WTC11 (cell line): ENCODE data around the gene TAC3. TPM values are rescaled to one million over a fixed set of nuclear protein-coding genes. Genes with fewer than 3 reads are reported as not detected.
A peak's percentile ranks its signal among the peaks of the same experiment; 100 is the strongest.

Experiments
- ATAC-seq: fragments of 200-7000 bp; cut with Tn5 transposase; 2 replicates; pipeline ENCODE4 v1.10.0; 2021; ENCODE audit warnings: mild to moderate bottlenecking, moderate library complexity
- CTCF ChIA-PET: fragments of 300-600 bp; sonication (Branson Sonifier 250); formaldehyde crosslinking; loops from one replicate; lab custom pipeline; 2021; ENCODE audit warnings: antibody characterized with exemption; lab: Charles Lee
- POLR2A ChIA-PET: fragments of 350-600 bp; sonication (Branson Sonifier 250); formaldehyde crosslinking; loops from one replicate; lab custom pipeline; 2021; ENCODE audit warnings: antibody characterized with exemption; lab: Charles Lee
- DNase-seq: peaks from one replicate; pipeline ENCODE4 v3.0.0; 2021; ENCODE audit warnings: low spot score
- H3K27ac Mint-ChIP-seq: 2 replicates; pipeline ENCODE4 v1.8.0; 2021; ENCODE audit warnings: mixed read lengths
- H3K27me3 Mint-ChIP-seq: 2 replicates; pipeline ENCODE4 v1.8.0; 2021; ENCODE audit warnings: low read depth, mild to moderate bottlenecking, moderate library complexity, mixed read lengths
- H3K36me3 Mint-ChIP-seq: 2 replicates; pipeline ENCODE4 v1.8.0; 2021; ENCODE audit warnings: mixed read lengths
- H3K4me1 Mint-ChIP-seq: 2 replicates; pipeline ENCODE4 v1.8.0; 2022; ENCODE audit warnings: mixed read lengths
- H3K4me3 Mint-ChIP-seq: 2 replicates; pipeline ENCODE4 v1.8.0; 2021; ENCODE audit warnings: mild to moderate bottlenecking, moderate library complexity, mixed read lengths
- H3K9me3 Mint-ChIP-seq: 2 replicates; pipeline ENCODE4 v1.8.0; 2021; ENCODE audit warnings: mixed read lengths
- ELF4 ChIP-seq: sonication (generic); formaldehyde crosslinking; IDR thresholded peaks from 2 replicates; pipeline ENCODE4 v1.8.1; 2022; ENCODE audit warnings: low read depth, mild to moderate bottlenecking, moderate library complexity, missing genetic modification reagents
- EMX1 ChIP-seq: fragments of 250-450 bp; sonication (Bioruptor Pico); IDR thresholded peaks from 2 replicates; pipeline ENCODE4 v1.8.0; 2021; ENCODE audit warnings: mild to moderate bottlenecking
- JUN ChIP-seq: sonication (generic); formaldehyde crosslinking; IDR thresholded peaks from 2 replicates; pipeline ENCODE4 v1.8.0; 2023; ENCODE audit warnings: mild to moderate bottlenecking, missing genetic modification reagents
- NFATC4 ChIP-seq: fragments of 250-450 bp; sonication (Bioruptor Pico); IDR thresholded peaks from 2 replicates; pipeline ENCODE4 v1.9.0; 2021; ENCODE audit warnings: mild to moderate bottlenecking
- NFYB ChIP-seq: sonication (generic); formaldehyde crosslinking; conservative IDR thresholded peaks from 2 replicates; pipeline ENCODE4 v1.8.0; 2022; ENCODE audit warnings: low read depth, missing genetic modification reagents
- OVOL2 ChIP-seq: fragments of 250-450 bp; sonication (Bioruptor Pico); IDR thresholded peaks from 2 replicates; pipeline ENCODE4 v1.9.0; 2021; ENCODE audit warnings: mild to moderate bottlenecking, borderline replicate concordance
- SP1 ChIP-seq: sonication (generic); formaldehyde crosslinking; conservative IDR thresholded peaks from 2 replicates; pipeline ENCODE4 v1.8.1; 2022; ENCODE audit warnings: missing genetic modification reagents
- TEAD1 ChIP-seq: sonication (generic); formaldehyde crosslinking; IDR thresholded peaks from 2 replicates; pipeline ENCODE4 v1.8.0; 2022; ENCODE audit warnings: mild to moderate bottlenecking, missing genetic modification reagents
- ZNF232 ChIP-seq: sonication (generic); formaldehyde crosslinking; IDR thresholded peaks from 2 replicates; pipeline ENCODE4 v1.8.0; 2022; ENCODE audit warnings: mild to moderate bottlenecking, missing genetic modification reagents
- ZNF263 ChIP-seq: sonication (generic); formaldehyde crosslinking; IDR thresholded peaks from 2 replicates; pipeline ENCODE4 v1.8.1; 2022; ENCODE audit warnings: low read depth, mild to moderate bottlenecking, moderate library complexity, missing genetic modification reagents
- ZNF416 ChIP-seq: fragments of 250-450 bp; sonication (Bioruptor Pico); IDR thresholded peaks from 2 replicates; pipeline ENCODE4 v1.9.0; 2021; ENCODE audit warnings: mild to moderate bottlenecking, inconsistent platforms
- ZNF671 ChIP-seq: fragments of 250-450 bp; sonication (Bioruptor Pico); IDR thresholded peaks from 2 replicates; pipeline ENCODE4 v1.8.0; 2021; ENCODE audit warnings: mild to moderate bottlenecking
- total RNA-seq: library from RNA; stranded (reverse); gene quantifications from 3 replicates; pipeline ENCODE4 v1.2.3, GENCODE V29; 2021
- TF ChIP-seq, protein P1 (sequence below): sonication (generic); formaldehyde crosslinking; IDR thresholded peaks from 2 replicates; pipeline ENCODE4 v1.8.0; 2022; ENCODE audit warnings: mild to moderate bottlenecking, missing genetic modification reagents
- TF ChIP-seq, protein P2 (sequence below): sonication (generic); formaldehyde crosslinking; IDR thresholded peaks from 2 replicates; pipeline ENCODE4 v1.8.1; 2023; ENCODE audit warnings: mild to moderate bottlenecking, missing genetic modification reagents, moderate library complexity
- TF ChIP-seq, protein P3 (sequence below): sonication (generic); formaldehyde crosslinking; IDR thresholded peaks from 2 replicates; pipeline ENCODE4 v1.8.0; 2022; ENCODE audit warnings: mild to moderate bottlenecking, missing genetic modification reagents
- TF ChIP-seq, protein P4 (sequence below): sonication (generic); formaldehyde crosslinking; conservative IDR thresholded peaks from 2 replicates; pipeline ENCODE4 v1.8.1; 2023; ENCODE audit warnings: mild to moderate bottlenecking, low read depth, missing genetic modification reagents, moderate library complexity
- TF ChIP-seq, protein P5 (sequence below): fragments of 200-600 bp; IDR thresholded peaks from 2 replicates; pipeline ENCODE4 v1.8.0; 2022; ENCODE audit warnings: antibody characterized with exemption

The TAC3 gene
- total RNA-seq, 1 experiment from 2014 or later, result 4.1 TPM

DNA sequence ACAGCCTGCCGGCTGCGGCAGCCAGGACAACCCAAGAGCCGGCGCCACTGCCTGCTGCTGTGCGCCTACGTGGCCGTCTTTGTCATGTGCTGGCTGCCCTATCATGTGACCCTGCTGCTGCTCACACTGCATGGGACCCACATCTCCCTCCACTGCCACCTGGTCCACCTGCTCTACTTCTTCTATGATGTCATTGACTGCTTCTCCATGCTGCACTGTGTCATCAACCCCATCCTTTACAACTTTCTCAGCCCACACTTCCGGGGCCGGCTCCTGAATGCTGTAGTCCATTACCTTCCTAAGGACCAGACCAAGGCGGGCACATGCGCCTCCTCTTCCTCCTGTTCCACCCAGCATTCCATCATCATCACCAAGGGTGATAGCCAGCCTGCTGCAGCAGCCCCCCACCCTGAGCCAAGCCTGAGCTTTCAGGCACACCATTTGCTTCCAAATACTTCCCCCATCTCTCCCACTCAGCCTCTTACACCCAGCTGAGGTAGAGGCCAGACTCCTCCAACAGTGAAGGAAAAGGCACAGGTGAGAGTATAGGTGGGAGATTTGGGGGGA is 20.3 kb downstream of the TAC3 start:
- H3K4me1 Mint-ChIP-seq, result peaks cover 13% of the 10 kb centered on the region
- CTCF ChIA-PET, result interaction anchor here (1.4 to 3.0 kb wide), 2 partner anchors 8 to 10 kb away, joined by 6 to 20 read pairs; partner anchors contain the start of gene ZBTB39
- no peaks in the 10 kb centered on the region for H3K27me3 Mint-ChIP-seq
- H3K36me3 Mint-ChIP-seq, result peaks cover 10% of the 10 kb centered on the region; the same call in 1 of the 2 replicates
- no peak for ATAC-seq
- no peak for DNase-seq
- TF ChIP-seq, protein P1, sequence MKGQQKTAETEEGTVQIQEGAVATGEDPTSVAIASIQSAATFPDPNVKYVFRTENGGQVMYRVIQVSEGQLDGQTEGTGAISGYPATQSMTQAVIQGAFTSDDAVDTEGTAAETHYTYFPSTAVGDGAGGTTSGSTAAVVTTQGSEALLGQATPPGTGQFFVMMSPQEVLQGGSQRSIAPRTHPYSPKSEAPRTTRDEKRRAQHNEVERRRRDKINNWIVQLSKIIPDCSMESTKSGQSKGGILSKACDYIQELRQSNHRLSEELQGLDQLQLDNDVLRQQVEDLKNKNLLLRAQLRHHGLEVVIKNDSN (CRISPR knock-in tag), result peak; percentile 47; the same call in 1 of the 2 replicates
- TF ChIP-seq ZNF263, result no peak
- TF ChIP-seq, protein P2, sequence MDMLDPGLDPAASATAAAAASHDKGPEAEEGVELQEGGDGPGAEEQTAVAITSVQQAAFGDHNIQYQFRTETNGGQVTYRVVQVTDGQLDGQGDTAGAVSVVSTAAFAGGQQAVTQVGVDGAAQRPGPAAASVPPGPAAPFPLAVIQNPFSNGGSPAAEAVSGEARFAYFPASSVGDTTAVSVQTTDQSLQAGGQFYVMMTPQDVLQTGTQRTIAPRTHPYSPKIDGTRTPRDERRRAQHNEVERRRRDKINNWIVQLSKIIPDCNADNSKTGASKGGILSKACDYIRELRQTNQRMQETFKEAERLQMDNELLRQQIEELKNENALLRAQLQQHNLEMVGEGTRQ (CRISPR knock-in tag), result 0 out of 2 replicates have a peak, but pooled peaks have one; percentile 29
- TF ChIP-seq, all 79 proteins: peak for 2
- no peak overlapping the region for H3K4me3 Mint-ChIP-seq
- POLR2A ChIA-PET, result no interaction called here
- no peak overlapping the region for H3K27ac Mint-ChIP-seq
- H3K9me3 Mint-ChIP-seq, result no peaks in the 10 kb centered on the region

DNA sequence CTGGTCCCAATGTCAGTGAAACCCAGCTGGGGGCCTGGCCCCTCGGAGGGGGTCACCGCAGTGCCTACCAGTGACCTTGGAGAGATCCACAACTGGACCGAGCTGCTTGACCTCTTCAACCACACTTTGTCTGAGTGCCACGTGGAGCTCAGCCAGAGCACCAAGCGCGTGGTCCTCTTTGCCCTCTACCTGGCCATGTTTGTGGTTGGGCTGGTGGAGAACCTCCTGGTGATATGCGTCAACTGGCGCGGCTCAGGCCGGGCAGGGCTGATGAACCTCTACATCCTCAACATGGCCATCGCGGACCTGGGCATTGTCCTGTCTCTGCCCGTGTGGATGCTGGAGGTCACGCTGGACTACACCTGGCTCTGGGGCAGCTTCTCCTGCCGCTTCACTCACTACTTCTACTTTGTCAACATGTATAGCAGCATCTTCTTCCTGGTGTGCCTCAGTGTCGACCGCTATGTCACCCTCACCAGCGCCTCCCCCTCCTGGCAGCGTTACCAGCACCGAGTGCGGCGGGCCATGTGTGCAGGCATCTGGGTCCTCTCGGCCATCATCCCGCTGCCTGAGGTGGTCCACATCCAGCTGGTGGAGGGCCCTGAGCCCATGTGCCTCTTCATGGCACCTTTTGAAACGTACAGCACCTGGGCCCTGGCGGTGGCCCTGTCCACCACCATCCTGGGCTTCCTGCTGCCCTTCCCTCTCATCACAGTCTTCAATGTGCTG is 21.0 kb downstream of the TAC3 start:
- TF ChIP-seq, protein P3, sequence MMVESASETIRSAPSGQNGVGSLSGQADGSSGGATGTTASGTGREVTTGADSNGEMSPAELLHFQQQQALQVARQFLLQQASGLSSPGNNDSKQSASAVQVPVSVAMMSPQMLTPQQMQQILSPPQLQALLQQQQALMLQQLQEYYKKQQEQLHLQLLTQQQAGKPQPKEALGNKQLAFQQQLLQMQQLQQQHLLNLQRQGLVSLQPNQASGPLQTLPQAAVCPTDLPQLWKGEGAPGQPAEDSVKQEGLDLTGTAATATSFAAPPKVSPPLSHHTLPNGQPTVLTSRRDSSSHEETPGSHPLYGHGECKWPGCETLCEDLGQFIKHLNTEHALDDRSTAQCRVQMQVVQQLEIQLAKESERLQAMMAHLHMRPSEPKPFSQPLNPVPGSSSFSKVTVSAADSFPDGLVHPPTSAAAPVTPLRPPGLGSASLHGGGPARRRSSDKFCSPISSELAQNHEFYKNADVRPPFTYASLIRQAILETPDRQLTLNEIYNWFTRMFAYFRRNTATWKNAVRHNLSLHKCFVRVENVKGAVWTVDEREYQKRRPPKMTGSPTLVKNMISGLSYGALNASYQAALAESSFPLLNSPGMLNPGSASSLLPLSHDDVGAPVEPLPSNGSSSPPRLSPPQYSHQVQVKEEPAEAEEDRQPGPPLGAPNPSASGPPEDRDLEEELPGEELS (CRISPR knock-in tag), result no peak
- TF ChIP-seq ZNF671 (CRISPR knock-in tag) (no peak), ZNF416 (CRISPR knock-in tag) (no peak), JUN (no peak), EMX1 (no peak), ELF4 (CRISPR knock-in tag) (no peak), OVOL2 (no peak), ZNF232 (CRISPR knock-in tag) (no peak)
- ChIA-PET CTCF (interaction anchor here (0.5 to 2.1 kb wide), 3 partner anchors 92 to 238 kb away, joined by 3 to 5 read pairs (median 3); partner anchors contain the start of gene HSD17B6), POLR2A (interaction anchor here (1.2 kb wide), 1 partner anchor 116 kb away, joined by 8 read pairs; no protein-coding TSS in a partner anchor)
- no peak for DNase-seq
- Mint-ChIP-seq H3K27me3 (no peaks in the 10 kb centered on the region), H3K9me3 (no peaks in the 10 kb centered on the region), H3K36me3 (peaks cover 10% of the 10 kb centered on the region; the same call in 1 of the 2 replicates), H3K4me1 (peaks cover 13% of the 10 kb centered on the region), H3K4me3 (no peak overlapping the region), H3K27ac (no peak overlapping the region)
- ATAC-seq, result no peak

DNA sequence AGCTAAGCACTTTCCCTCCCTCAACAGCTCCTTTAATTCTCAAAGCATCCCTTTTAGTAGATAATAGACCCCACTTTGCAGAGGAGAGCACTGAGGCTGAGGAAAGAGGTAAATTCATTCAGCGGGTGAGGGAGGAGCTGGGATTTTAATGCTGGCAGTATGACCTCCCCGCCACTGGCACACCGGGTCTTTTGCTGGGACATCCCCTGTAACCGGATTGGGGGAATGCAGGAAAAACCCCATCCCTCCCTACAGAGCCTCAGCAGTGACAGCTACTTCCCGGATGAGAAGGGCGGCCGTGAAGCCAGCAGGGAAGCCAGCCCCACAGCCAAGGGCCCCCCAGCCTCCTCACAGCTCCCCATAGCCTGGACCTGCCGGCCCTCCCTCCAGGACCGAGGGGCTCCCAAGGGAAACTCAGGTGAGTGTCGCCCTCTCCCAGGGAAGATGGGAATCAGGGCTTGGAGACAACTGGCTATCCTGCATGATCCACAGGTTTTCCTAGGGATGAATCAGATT is 22.0 kb downstream of the TAC3 start:
- Mint-ChIP-seq H3K4me3 (no peak overlapping the region), H3K4me1 (peaks cover 13% of the 10 kb centered on the region), H3K27me3 (no peaks in the 10 kb centered on the region), H3K9me3 (no peaks in the 10 kb centered on the region), H3K27ac (no peak overlapping the region), H3K36me3 (peaks cover 4% of the 10 kb centered on the region; the same call in 1 of the 2 replicates)
- DNase-seq (no peak), ATAC-seq (peak; percentile 29)
- ChIA-PET CTCF (interaction anchor here (0.5 to 2.1 kb wide), 14 partner anchors 11 to 358 kb away, joined by 3 to 12 read pairs (median 4); partner anchors contain the start of genes HSD17B6, STAT6 and ZBTB39), POLR2A (interaction anchor here (1.2 kb wide), 1 partner anchor 117 kb away, joined by 8 read pairs; no protein-coding TSS in a partner anchor)
- TF ChIP-seq OVOL2, result no peak
- TF ChIP-seq NFATC4 (CRISPR knock-in tag), result no peak
- no peak for TF ChIP-seq NFYB
- TF ChIP-seq SP1, result no peak
- TF ChIP-seq TEAD1 (CRISPR knock-in tag), result no peak
- TF ChIP-seq, protein P3 (CRISPR knock-in tag), result no peak
- TF ChIP-seq, protein P2 (CRISPR knock-in tag), result no peak
- TF ChIP-seq, protein P4, sequence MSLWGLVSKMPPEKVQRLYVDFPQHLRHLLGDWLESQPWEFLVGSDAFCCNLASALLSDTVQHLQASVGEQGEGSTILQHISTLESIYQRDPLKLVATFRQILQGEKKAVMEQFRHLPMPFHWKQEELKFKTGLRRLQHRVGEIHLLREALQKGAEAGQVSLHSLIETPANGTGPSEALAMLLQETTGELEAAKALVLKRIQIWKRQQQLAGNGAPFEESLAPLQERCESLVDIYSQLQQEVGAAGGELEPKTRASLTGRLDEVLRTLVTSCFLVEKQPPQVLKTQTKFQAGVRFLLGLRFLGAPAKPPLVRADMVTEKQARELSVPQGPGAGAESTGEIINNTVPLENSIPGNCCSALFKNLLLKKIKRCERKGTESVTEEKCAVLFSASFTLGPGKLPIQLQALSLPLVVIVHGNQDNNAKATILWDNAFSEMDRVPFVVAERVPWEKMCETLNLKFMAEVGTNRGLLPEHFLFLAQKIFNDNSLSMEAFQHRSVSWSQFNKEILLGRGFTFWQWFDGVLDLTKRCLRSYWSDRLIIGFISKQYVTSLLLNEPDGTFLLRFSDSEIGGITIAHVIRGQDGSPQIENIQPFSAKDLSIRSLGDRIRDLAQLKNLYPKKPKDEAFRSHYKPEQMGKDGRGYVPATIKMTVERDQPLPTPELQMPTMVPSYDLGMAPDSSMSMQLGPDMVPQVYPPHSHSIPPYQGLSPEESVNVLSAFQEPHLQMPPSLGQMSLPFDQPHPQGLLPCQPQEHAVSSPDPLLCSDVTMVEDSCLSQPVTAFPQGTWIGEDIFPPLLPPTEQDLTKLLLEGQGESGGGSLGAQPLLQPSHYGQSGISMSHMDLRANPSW (CRISPR knock-in tag), result no peak
- TF ChIP-seq, protein P5, sequence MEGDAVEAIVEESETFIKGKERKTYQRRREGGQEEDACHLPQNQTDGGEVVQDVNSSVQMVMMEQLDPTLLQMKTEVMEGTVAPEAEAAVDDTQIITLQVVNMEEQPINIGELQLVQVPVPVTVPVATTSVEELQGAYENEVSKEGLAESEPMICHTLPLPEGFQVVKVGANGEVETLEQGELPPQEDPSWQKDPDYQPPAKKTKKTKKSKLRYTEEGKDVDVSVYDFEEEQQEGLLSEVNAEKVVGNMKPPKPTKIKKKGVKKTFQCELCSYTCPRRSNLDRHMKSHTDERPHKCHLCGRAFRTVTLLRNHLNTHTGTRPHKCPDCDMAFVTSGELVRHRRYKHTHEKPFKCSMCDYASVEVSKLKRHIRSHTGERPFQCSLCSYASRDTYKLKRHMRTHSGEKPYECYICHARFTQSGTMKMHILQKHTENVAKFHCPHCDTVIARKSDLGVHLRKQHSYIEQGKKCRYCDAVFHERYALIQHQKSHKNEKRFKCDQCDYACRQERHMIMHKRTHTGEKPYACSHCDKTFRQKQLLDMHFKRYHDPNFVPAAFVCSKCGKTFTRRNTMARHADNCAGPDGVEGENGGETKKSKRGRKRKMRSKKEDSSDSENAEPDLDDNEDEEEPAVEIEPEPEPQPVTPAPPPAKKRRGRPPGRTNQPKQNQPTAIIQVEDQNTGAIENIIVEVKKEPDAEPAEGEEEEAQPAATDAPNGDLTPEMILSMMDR, result no peak
